Left lobe of liver (tissue), 2 donors: ENCODE results near the gene IL36A. TPM values are rescaled to one million over a fixed set of nuclear protein-coding genes. Genes with fewer than 3 reads are reported as not detected.
A peak's percentile ranks its signal among the peaks of the same experiment; 100 is the strongest.

Source experiments
- ATAC-seq: fragments of 200-7000 bp; cut with Tn5 transposase; one replicate; pipeline ENCODE4 v1.9.1; 2020; ENCODE audit warnings: mild to moderate bottlenecking, moderate library complexity
- DNase-seq: peaks from one replicate; pipeline ENCODE4 v3.0.0-alpha.2; 2020; ENCODE audit warnings: low spot score
- total RNA-seq: library from RNA; stranded (reverse); gene quantifications from one replicate; pipeline ENCODE4 v1.2.1, GENCODE V29; 2021
- donor health status: DM: no; HTN: no; CAD: no; lungs with moderate emphysema.
- donor health status: DM: no; HTN: yes; CAD: no.

The IL36A gene
- total RNA-seq, 1 donor from 2014 or later: not detected

DNA sequence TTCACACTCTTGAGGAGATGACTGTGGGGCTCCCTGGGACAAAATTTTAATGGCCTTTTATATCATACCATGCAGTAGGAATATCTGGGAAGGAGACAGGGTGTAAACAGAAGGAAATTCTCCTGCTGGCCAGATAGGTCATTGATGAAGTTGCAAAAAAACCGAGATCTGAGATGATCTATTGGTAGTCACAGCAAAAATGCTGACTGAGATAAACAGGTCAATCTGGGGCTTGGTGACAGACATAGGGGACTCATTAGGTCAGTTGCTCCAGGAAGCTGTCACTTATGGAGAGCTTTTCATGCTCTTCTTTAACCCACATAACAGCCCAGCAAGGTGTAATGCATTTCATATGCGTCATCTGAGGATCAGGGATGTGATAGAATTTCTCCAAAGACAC lies 2.6 kb upstream of the IL36A start:
- DNase-seq (no peak), ATAC-seq (no peak)

DNA sequence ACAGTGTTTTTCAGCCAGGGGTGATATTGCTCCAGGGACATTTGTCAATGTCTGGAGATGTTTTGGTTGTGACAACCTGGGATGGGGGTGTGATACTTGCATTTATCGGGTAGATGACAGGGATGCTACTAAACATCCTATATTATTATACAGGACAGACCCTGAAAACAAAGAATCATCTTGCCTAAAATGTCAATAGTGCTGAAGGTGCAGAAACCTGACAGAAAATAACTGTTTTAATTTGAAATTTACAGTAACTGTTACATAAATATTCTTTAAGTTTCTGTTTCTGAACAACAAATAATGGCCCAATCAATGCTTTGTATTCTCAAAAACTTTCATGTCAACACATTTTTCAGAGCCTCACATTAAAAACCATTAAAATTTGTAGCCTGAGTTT lies 2.0 kb downstream of the IL36A start:
- DNase-seq: no peak
- ATAC-seq: no peak

DNA sequence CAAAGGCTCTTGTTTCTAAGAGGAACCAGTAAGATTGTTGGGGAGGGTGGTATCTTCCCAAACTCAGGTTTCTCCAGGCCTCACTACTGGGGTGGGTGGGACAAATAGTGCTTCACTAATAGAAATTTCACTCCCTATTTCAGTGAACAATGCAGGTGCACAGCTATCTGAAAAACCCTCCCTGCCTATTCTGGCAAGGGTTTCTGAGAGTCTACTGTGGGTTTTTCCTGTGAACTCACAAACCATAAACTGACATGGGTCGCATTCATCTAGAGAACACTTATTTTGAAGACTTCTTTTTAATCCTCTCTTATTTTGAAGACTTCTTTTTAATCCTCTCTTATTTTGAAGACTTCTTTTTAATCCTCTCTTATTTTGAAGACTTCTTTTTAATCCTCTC lies 4.4 kb downstream of the IL36A start:
- ATAC-seq (no peak), DNase-seq (no peak)

DNA sequence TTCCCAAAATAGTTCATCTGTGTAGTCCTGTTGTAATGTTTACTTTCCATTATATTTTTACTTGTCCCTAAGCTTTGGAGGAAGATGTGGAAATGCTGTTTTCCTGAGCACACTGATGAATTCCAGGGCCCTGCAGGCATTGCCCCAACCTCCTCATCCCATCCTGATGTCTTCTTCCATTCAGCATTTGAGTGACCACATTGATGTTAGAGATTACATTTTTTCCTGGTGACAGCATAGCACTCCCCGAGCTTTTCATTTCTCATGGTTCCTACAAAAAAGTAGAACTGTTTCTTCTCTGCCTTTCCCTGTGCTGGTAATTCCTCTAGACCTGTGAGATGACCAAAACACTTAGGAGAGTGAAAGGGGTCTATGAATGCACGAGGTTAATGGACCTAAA lies 4.8 kb downstream of the IL36A start:
- no peak for ATAC-seq

DNA sequence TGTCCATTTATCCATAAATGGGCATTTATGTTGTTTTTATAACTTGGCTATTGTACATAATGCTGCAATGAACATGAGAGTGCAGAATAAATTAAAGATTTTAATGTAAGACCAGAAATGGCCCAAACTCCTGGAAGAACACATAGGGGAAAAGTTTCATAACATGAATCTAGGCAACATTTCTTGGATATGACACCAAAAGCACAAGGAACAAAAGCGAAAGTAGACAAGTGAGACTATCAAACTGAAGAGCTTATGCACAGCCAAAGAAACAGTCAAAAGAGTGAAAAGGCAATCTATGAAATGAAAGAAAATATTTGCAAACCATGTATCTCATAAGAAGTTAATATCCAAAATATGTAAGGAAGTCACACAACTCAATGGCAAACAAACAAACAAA lies 5.8 kb downstream of the IL36A start:
- no peak for ATAC-seq
- no peak for DNase-seq

More for the DNA sequence above, 4.8 kb downstream of the IL36A start:
- no peak for DNase-seq

DNA sequence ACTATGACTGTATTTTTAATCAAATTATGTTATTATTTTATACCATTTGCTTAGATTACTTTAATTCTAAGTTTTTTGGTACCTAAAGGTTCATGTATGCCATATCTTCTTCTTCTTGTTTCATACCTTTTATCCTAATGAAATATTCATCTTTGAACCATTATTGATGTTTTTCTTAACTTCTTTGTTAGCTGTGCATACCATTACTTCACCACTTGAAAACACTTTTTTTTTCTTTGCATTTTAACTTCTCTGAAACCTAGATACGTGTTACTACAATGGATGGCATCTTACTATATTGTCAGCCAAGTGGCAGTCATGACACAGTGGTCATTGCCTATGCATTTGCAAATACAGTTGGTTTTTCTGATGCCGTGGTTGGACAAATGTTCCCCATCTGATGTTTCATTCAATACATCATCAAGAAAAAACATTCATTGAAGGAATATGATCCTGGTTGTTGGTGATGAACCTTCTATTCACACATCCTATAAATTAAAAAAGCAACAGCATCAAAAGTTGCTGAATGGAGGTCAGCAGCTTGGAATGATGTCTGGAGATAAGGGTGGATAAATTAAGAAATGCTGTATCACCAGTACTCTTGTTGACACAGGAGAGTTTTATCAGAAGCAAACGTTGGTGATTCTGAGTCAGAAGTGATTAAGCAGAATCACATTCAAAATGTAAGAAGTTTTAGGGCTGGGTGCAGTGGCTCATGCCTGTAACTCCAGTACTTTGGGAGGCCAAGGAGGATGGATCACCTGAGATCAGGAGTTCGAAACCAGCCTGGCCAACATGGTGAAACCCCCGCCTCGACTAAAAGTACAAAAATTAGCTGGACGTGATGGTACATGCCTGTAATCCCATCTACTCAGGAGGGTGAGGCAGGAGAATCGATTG lies 7.4 kb downstream of the IL36A start:
- ATAC-seq (no peak), DNase-seq (no peak)

DNA sequence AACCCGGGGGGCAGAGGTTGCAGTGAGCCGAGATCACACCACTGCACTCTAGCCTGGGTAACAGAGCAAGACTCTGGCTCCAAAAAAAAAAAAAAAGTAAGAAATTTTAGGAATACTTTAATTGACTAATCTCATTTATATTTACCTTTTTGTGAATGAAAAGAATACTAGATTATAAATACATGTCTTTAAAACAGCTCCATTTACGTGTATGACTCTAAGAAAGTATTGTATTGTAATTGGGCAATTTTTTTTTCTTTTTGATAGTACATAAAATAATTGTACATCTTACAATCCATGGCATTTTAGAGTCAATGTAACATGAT lies 8.0 kb downstream of the IL36A start:
- no peak for DNase-seq
- ATAC-seq: no peak

DNA sequence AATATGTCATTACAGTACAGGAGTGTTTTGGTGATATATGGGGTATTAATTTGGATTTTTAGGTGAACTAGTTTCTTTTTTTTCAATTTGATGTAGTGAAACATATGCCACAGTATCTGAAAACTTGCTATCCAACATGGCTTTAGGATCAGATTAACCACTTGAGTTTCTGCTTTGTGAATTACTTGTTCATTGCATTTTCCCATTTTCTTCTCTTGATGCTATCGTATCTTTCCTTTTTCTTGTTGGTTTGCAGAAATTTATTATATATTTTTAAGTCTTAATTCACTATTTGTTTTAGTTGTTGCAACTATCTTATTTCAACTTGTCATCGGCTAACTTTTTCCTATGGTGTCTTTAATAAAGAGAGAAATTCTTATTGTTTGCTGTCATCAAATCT lies 8.8 kb downstream of the IL36A start:
- ATAC-seq (no peak), DNase-seq (no peak)

DNA sequence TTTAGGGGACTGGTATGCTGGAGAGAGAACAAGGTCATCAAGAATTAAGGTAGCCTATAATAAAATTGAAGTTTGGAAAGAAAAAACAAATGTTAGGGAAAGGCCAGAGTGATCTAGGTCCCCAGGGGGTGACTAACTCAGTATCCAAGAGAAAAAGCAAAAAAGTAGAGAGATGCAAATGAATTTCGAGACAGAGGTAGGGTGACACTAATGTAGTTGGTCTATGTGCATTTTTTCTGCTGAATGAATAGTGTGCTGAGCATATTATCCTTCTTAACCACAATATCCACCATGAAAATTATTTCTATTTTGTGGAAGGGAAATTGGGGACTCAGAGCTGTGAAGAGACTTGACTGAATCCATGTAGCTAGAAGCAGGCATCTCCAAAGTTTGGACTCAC lies 9.8 kb downstream of the IL36A start:
- ATAC-seq (no peak), DNase-seq (no peak)

DNA sequence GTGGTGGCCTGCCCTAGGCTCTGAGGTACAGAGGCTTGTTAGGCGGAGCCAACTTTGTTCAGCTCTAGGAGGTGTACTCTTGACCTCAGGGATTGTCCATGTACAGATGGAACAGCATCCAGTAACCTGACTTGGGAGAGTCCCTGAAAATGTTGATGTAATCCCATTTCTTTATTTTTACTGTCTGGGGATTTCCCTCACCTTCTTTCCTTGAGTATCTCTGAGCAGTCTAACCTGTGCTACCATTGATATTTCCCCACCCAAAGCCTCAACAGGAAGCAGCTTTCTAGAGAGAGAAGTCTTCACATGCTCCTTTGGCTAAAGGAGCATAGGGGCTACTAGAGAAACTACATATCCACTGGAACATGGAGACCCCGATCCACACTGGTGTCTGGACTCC lies 10.4 kb downstream of the IL36A start:
- ATAC-seq: no peak
- DNase-seq: no peak

DNA sequence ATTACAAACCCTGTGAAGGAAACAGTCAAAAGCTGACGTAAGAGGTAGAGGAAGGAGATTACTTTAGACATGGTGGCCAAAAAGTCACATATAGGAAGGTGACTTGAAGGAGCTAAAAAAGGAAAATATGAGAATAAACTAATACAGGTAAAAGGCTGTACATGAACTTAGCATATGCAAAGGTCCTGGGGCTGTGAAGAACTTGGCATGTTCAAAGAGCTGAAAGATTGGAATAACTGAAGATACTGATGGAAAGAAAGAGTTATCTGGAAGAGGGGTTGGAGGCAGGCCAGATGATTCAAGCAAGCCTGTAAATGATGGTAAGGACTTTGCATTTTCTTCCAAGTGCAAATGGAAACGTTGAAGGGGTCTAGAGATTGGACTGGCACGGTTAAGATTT lies 13.2 kb downstream of the IL36A start:
- no peak for ATAC-seq
- DNase-seq: no peak

DNA sequence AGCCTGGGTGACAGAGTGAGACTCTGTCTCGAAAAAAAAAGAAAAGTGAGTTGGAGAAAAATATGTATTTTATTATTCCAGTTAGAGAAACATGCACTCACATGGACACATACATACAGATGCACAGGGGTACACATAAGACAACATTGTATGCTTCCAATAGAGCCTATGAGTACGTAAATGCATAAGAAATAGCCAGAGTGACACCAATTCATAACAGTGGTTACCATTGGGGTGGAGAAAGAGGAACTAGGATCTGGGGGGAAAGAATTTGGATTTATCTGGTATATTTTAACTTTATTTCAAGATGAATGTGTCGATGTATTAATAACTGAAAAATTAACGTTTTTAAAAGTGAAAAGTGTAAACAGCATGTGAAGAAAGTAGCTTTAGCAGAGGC lies 16.1 kb downstream of the IL36A start:
- no peak for DNase-seq
- no peak for ATAC-seq

DNA sequence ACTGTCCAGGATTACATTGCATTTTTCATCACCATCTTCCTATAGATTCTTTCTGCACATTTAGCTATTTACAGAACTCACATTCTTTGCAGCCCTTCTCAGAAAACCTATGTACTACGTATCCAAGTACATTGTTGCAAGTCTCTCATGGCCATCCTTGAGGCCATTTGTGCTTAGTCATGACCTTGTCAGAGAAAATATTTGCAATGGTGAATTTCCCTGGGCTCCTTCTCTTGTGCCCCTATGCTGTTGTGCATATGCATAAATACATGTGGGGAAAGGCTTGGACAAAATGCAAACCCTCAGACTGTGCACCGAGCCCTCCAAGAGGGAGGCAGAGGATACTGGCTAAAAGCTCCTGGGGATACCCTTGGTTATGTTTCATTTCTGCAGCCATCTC lies 19.5 kb downstream of the IL36A start:
- no peak for DNase-seq

DNA sequence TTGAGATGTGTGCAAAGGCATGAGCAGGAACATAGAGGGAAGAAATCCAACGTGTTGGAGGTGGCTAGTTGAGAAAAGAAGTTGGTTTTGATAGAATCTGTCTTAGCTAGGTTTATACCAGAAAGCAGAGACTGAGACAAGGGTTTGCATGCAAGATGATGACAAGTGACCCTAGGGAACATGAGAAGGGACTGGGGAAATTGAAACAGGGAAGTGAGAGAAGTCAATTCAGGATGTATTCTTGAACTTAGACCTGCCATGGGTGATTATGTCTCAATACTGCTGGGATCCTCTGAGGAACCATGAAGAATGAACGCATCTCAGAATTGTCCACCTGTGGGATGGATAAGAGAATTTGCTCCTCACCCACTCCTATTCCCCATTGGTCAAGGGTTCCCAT lies 20.5 kb downstream of the IL36A start:
- ATAC-seq: no peak

More for the DNA sequence above, 19.5 kb downstream of the IL36A start:
- no peak for ATAC-seq

DNA sequence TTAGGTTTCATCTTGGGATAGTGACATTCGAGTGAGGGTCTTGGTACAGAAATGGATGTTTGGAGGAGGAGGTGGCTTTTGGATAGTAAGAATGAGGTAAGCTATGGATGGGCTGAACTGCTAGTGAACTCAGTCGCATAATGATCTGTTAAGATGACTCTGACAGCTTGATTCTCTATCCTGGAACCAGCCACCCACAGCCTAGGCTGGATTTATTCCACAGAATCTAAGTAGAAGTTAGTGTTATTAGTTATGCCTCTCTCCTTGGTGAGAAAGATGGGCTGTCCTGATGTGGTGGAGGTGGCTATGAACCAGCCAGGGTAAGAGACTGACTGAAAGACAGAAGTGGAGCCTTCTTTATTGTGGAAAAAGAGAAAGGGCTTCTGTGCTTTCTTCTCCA lies 22.4 kb downstream of the IL36A start:
- no peak for ATAC-seq
- no peak for DNase-seq

More for the DNA sequence above, 20.5 kb downstream of the IL36A start:
- DNase-seq: no peak

DNA sequence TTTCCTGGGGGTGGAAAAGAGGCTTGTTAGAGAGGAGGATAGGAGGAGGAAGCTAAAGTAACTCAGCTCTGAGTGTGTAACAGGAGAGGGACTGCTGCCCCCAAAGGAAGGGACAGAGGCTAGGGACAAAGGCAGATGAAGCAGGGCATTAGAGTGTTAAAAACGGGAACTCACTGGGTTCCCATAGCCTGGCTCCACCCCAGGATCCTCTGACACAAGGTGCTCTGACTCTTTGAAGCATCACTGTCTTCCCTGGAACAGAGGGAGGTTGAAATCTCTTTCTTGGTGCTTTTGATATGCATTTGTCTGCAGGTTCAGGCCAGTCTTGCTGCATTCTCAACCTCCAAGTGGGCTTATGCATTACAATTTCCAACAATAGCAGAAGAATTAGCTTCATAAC lies 22.9 kb downstream of the IL36A start:
- no peak for DNase-seq
- no peak for ATAC-seq

DNA sequence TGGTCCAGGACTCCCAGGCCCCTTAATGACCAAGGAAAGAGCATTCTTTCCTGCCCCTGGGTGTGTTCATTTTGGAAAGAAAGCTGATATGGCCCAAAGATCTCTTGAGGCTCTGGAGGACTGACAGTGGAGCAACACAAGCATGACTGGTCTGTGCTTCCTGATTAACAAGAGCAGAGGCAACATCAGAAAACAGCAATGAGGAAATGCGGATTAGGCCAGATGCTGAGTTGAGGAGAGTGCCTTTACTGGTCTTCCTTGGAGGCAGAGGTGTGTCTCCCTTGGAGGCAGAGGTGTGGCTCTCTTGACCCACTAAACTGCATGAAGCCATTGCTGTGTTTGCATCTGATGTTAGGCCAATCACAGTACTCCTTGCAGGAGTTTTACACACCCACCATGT lies 27.5 kb downstream of the IL36A start:
- DNase-seq: no peak
- ATAC-seq: no peak

DNA sequence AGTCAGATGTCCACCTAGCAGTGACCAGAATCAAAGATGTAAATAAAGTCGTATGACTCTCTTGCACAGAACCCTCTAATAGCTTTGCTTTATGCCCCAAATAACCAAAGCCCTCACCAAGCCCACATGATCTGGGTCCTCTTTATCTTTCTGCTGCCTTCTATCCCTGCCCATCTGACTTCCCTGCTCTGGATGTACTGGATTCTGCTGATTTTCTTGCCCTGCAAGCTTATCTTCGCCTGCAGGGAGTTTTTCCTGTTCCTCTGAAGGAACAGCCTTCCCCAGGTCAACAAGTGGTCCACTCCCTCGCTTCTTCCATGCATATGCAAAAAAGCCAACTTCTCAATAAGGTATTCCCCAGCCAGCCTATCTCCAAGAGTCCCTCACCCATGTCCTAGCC lies 28.8 kb downstream of the IL36A start:
- ATAC-seq (no peak), DNase-seq (no peak)

DNA sequence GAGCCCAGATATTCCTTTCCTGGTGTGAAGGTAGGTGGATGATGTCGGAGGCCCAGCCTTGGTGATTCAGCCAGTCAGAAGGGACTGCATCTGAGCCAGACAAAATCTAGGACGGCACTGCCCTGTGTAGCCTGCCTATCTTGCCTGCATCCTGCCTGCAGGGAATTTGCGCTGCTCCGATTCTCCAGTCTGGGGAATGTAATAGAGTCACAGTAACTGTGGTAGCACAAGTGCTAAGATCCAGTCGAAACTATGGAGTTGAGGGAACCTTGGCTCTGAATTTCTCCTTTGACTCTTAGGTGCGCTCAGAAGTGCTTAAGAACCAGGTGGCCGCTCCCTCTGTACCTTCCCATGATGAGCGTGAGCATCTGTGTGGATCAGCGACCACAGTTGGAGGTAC lies 31.5 kb downstream of the IL36A start:
- no peak for ATAC-seq
- DNase-seq: no peak

DNA sequence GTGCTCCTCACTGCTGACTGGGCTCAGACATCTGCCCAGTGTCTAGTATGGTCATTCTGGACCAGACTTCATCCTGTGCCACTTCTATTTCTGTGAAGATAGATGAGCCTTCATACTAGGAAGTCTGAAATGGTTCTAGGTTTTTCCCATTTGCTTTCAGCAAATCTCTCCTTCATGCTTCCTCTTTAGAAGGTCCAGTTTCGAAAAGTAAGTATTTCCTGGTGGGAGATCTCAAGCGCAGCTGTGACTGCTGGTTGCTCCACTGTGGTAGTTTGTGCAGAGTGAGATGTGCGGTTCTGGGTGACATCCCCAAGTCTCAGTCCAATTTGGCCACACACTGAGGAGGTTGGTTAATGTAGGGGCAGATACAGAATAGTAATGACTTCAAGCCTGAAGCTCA lies 33.0 kb downstream of the IL36A start:
- DNase-seq (no peak), ATAC-seq (no peak)

DNA sequence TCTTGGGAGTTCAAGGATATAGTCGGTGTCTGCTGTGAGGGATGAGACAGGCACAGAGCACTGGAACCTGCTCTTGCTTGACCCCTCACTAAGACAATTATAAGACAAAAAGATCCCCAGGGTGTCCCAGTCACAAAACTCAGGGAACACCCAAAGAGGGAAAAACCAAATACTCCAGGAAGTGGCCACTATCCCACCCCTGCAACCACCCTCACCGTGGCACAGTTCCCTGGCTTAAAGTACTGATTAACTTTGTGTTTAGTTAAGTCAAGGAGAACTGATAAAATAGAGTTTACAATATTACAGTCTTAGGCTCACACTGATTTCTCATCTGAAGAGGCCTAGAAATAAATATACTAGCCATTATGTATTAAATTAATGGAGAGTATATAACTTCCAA lies 33.9 kb downstream of the IL36A start:
- ATAC-seq: peak; percentile 89
- DNase-seq: no peak

DNA sequence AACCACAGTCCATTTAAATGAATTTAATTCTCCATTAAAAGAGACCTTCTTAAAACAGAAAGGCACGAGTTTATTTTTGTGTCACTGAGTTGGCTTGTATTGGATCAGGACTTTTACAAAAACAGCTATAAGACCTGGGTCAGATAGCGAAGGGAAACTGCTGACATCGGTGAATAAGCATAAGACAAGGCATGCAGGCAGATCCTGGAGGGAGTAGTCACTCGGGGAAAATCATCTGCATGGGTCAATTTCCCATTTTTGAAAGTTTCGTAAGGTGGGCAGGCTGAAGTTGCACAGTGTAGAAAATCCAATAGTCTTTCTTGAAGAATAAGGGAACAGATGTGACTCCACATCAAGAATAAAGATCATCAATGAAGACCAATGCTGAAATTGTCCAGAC lies 34.5 kb downstream of the IL36A start:
- no peak for DNase-seq
- peak; percentile 32 for ATAC-seq

DNA sequence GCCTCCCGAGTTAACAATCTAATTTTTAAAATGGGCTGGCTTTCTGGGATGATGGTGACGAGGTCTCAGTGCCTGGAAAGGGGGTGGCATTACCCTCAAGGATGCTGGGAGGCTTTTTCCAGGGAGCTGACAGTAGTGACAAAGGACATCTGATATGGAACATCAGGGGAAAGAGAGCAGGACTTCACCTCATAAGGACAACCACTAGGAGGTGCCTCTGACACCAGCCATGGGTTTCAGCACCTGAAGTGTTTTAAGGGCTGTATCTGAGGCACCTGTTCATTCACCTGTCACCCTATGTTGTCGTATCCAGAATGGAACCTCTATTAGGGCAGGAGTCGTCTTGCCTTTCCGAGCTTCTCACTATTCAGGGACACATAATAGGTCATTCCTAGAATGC lies 36.6 kb downstream of the IL36A start:
- ATAC-seq (peak; percentile 22), DNase-seq (no peak)
